ENCODE measurements around the gene COG8. TPM values are rescaled to one million over a fixed set of nuclear protein-coding genes. Genes with fewer than 3 reads are reported as not detected.

The COG8 gene
- total RNA-seq = 10 to 100 TPM; 21.5 to 29.4 TPM
- polyA plus RNA-seq = 10 to 100 TPM in 1 of 2 donors, 1 to 10 TPM in 1; 5.3 to 16.5 TPM
- long read RNA-seq, donor 1, full-length matches to known transcripts = 78 of 97 reads
- long read RNA-seq, donor 1, partial matches to known transcripts = 15 of 97 reads
- long read RNA-seq, donor 1, other reads (novel, unspliced or antisense) = 4 of 97 reads
- long read RNA-seq, donor 2, full-length matches to known transcripts = 15 of 23 reads
- long read RNA-seq, donor 2, partial matches to known transcripts = 1 of 23 reads
- long read RNA-seq, donor 2, other reads (novel, unspliced or antisense) = 7 of 23 reads

- intact Hi-C loops (cut with DNase I) = no loop called here
- H3K4me3 ChIP-seq (ENCODE audit: low read length in 2 of 2) = peak within 1 kb of the TSS; percentile 51 to 69
- no peaks in the 10 kb centered on the region for H3K27me3 ChIP-seq (ENCODE audit: control insufficient read depth in 1 of 2, insufficient read depth in 2 of 2, low read length in 1 of 2)
- DNase-seq = peak; percentile 96 to 97
- H3K27ac ChIP-seq (ENCODE audit: low read depth in 1 of 2, low read length in 2 of 2) = peak within 1 kb of the TSS; percentile 20 to 72
- no peaks in the 10 kb centered on the region for H3K9me3 ChIP-seq (ENCODE audit: control insufficient read depth, low read length)
- 0% methylated on average over 77 of the region's 77 CpGs for WGBS, 2 donors
- H3K36me3 ChIP-seq (ENCODE audit: control insufficient read depth in 1 of 2, insufficient read depth in 2 of 2, low read length in 1 of 2) = peaks cover 4 to 5% of the 10 kb centered on the region in 2 donors
- peak; percentile 99 for ATAC-seq (ENCODE audit: low FRiP score)
- no peaks in the 10 kb centered on the region for H3K4me1 ChIP-seq (ENCODE audit: control insufficient read depth in 1 of 2, insufficient read depth in 2 of 2, low read length in 2 of 2)
Measured at GRCh38 chr16:69339289-69340094, at the start of gene COG8, which contains the start of gene NIP7. TSS of gene COG8 (minus strand) at chr16:69339564. CDS start at chr16:69339552, 12 bp downstream. TSS of gene NIP7 (plus strand) at chr16:69339772. CDS start at chr16:69339830, 58 bp downstream.

DNA sequence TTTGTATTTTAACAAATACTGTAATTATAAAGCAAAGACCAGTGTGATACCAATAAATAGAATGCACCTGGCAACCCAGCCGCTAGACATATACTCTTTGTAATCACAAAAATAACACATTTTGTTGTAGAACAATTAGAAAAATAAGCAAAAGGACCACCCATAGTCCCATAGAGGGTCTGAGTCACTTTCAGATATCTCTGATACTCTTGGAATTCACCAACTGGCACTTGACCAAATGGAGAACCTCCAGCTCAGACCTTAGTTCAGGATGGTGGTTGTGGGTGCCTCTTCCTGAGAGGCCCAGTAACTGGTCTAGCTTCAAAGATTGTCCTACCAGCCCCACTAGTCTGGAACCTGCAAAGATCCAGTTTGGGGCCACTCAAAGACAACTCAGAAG lies 47.2 kb upstream of the COG8 start:
- intact Hi-C loops (cut with DNase I) = no loop called here
- H3K27me3 ChIP-seq (ENCODE audit: control insufficient read depth in 1 of 2, insufficient read depth in 2 of 2, low read length in 1 of 2) = no peaks in the 10 kb centered on the region
- H3K27ac ChIP-seq (ENCODE audit: low read depth in 1 of 2, low read length in 2 of 2) = no peak overlapping the region
- DNase-seq (no peak), ATAC-seq (ENCODE audit: low FRiP score) (no peak)
- H3K36me3 ChIP-seq (ENCODE audit: control insufficient read depth in 1 of 2, insufficient read depth in 2 of 2, low read length in 1 of 2) = peaks cover 3 to 4% of the 10 kb centered on the region in 2 donors
- H3K4me3 ChIP-seq (ENCODE audit: low read length in 2 of 2) = no peak overlapping the region
- H3K4me1 ChIP-seq (ENCODE audit: control insufficient read depth in 1 of 2, insufficient read depth in 2 of 2, low read length in 2 of 2) = peaks cover 0 to 5% of the 10 kb centered on the region in 2 donors
- no peaks in the 10 kb centered on the region for H3K9me3 ChIP-seq (ENCODE audit: control insufficient read depth, low read length)
- 9 to 31% methylated on average over 1 of the region's 1 CpG for WGBS, 2 donors

GRCh38 chr16:69384974-69385373 lies 45.6 kb upstream of the COG8 start:
- peaks cover 0 to 5% of the 10 kb centered on the region in 2 donors for H3K4me1 ChIP-seq (ENCODE audit: control insufficient read depth in 1 of 2, insufficient read depth in 2 of 2, low read length in 2 of 2)
- peak overlapping the region; percentile 10 to 78 for H3K27ac ChIP-seq (ENCODE audit: low read depth in 1 of 2, low read length in 2 of 2)
- no peak for ATAC-seq (ENCODE audit: low FRiP score)
- intact Hi-C loops (cut with DNase I) = no loop called here
- no peak for DNase-seq
- WGBS, 2 donors = 1% methylated on average over 6 of the region's 6 CpGs
- peaks cover 3 to 4% of the 10 kb centered on the region in 2 donors for H3K36me3 ChIP-seq (ENCODE audit: control insufficient read depth in 1 of 2, insufficient read depth in 2 of 2, low read length in 1 of 2)
- H3K27me3 ChIP-seq (ENCODE audit: control insufficient read depth in 1 of 2, insufficient read depth in 2 of 2, low read length in 1 of 2) = no peaks in the 10 kb centered on the region
- H3K9me3 ChIP-seq (ENCODE audit: control insufficient read depth, low read length) = no peaks in the 10 kb centered on the region
- H3K4me3 ChIP-seq (ENCODE audit: low read length in 2 of 2) = peak overlapping the region; percentile 47 to 83

GRCh38 chr16:69382421-69382820 lies 43.1 kb upstream of the COG8 start:
- intact Hi-C loops (cut with DNase I) = no loop called here
- Histone ChIP-seq H3K27me3 (ENCODE audit: control insufficient read depth in 1 of 2, insufficient read depth in 2 of 2, low read length in 1 of 2) (no peaks in the 10 kb centered on the region), H3K4me3 (ENCODE audit: low read length in 2 of 2) (no peak overlapping the region), H3K9me3 (ENCODE audit: control insufficient read depth, low read length) (no peaks in the 10 kb centered on the region), H3K36me3 (ENCODE audit: control insufficient read depth in 1 of 2, insufficient read depth in 2 of 2, low read length in 1 of 2) (peaks cover 3 to 4% of the 10 kb centered on the region in 2 donors), H3K27ac (ENCODE audit: low read depth in 1 of 2, low read length in 2 of 2) (no peak overlapping the region), H3K4me1 (ENCODE audit: control insufficient read depth in 1 of 2, insufficient read depth in 2 of 2, low read length in 2 of 2) (peaks cover 0 to 5% of the 10 kb centered on the region in 2 donors)
- 98 to 99% methylated on average over 2 of the region's 2 CpGs for WGBS, 2 donors
- no peak for DNase-seq
- ATAC-seq (ENCODE audit: low FRiP score) = no peak

- no peak overlapping the region for H3K4me3 ChIP-seq (ENCODE audit: low read length in 2 of 2)
- H3K4me1 ChIP-seq (ENCODE audit: control insufficient read depth in 1 of 2, insufficient read depth in 2 of 2, low read length in 2 of 2) = peaks cover 0 to 5% of the 10 kb centered on the region in 2 donors
- WGBS, 2 donors = 27 to 32% methylated on average over 2 of the region's 2 CpGs
- ATAC-seq (ENCODE audit: low FRiP score) (no peak), DNase-seq (no peak)
- H3K9me3 ChIP-seq (ENCODE audit: control insufficient read depth, low read length) = no peaks in the 10 kb centered on the region
- no peaks in the 10 kb centered on the region for H3K27me3 ChIP-seq (ENCODE audit: control insufficient read depth in 1 of 2, insufficient read depth in 2 of 2, low read length in 1 of 2)
- H3K36me3 ChIP-seq (ENCODE audit: control insufficient read depth in 1 of 2, insufficient read depth in 2 of 2, low read length in 1 of 2) = peaks cover 3 to 4% of the 10 kb centered on the region in 2 donors
- intact Hi-C loops (cut with DNase I) = no loop called here
- no peak overlapping the region for H3K27ac ChIP-seq (ENCODE audit: low read depth in 1 of 2, low read length in 2 of 2)
Measured at GRCh38 chr16:69381231-69381630, 41.9 kb upstream of the COG8 start.

- WGBS, 2 donors = 30 to 48% methylated on average over 1 of the region's 1 CpG
- intact Hi-C loops (cut with DNase I) = no loop called here
- DNase-seq (no peak), ATAC-seq (ENCODE audit: low FRiP score) (no peak)
- no peaks in the 10 kb centered on the region for H3K9me3 ChIP-seq (ENCODE audit: control insufficient read depth, low read length)
- peaks cover 3 to 6% of the 10 kb centered on the region in 2 donors for H3K36me3 ChIP-seq (ENCODE audit: control insufficient read depth in 1 of 2, insufficient read depth in 2 of 2, low read length in 1 of 2)
- H3K4me3 ChIP-seq (ENCODE audit: low read length in 2 of 2) = no peak overlapping the region
- no peaks in the 10 kb centered on the region for H3K27me3 ChIP-seq (ENCODE audit: control insufficient read depth in 1 of 2, insufficient read depth in 2 of 2, low read length in 1 of 2)
- H3K27ac ChIP-seq (ENCODE audit: low read depth in 1 of 2, low read length in 2 of 2) = no peak overlapping the region
- H3K4me1 ChIP-seq (ENCODE audit: control insufficient read depth in 1 of 2, insufficient read depth in 2 of 2, low read length in 2 of 2) = peaks cover 0 to 2% of the 10 kb centered on the region in 2 donors
Measured at GRCh38 chr16:69378760-69379159, 39.4 kb upstream of the COG8 start.

DNA sequence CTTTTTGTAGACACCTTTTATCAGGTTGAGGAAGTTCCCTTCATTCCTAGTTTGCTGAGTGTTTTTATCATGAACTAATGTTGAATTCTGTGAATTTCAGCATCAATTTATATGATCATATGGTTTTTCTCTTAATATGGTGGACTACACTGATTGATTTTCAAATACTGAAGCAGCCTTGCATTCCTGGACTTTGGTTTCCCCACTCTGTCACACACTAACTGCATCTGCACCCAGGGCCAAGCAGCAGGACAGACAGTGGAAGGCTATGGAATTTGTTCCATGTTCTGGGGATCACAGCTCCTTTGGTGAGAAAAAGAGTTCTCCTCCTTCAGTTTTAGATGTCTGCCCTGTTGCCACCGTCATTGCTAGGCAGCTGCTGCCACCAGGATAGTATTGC lies 38.7 kb upstream of the COG8 start:
- peaks cover 3 to 6% of the 10 kb centered on the region in 2 donors for H3K36me3 ChIP-seq (ENCODE audit: control insufficient read depth in 1 of 2, insufficient read depth in 2 of 2, low read length in 1 of 2)

DNA sequence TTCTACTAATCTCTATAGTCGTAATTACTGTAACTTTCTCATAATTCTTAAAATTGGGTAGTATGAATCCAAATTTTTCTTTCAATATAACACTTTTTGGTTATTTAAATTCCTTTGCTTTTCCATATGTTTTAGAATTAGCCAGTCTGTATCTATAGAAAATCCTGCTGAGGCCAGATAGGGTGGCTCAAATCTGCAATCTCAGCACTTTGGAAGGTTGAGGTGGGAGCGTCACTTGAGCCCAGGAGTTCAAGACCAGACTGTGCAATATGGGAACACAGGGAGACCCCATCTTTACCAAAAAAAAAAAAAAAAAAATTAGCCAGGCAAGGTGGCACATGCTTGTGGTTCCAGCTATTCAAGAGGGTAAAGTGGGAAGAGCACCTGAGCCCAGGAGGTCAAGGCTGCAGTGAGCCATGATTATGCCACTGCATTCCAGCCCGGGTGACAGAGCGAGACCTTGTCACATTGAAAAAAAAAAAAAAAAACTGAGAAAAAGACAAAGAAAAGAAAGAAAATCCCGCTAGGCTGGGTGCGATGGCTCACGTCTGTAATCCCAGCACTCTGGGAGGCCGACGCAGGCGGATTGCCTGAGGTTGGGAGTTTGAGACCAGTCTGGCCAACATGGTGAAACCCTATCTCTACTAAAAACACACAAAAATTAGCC lies 37.2 kb upstream of the COG8 start:
- Histone ChIP-seq H3K27ac (ENCODE audit: low read depth in 1 of 2, low read length in 2 of 2) (no peak overlapping the region), H3K27me3 (ENCODE audit: control insufficient read depth in 1 of 2, insufficient read depth in 2 of 2, low read length in 1 of 2) (no peaks in the 10 kb centered on the region), H3K4me3 (ENCODE audit: low read length in 2 of 2) (no peak overlapping the region), H3K36me3 (ENCODE audit: control insufficient read depth in 1 of 2, insufficient read depth in 2 of 2, low read length in 1 of 2) (peaks cover 0 to 5% of the 10 kb centered on the region in 2 donors), H3K9me3 (ENCODE audit: control insufficient read depth, low read length) (no peaks in the 10 kb centered on the region), H3K4me1 (ENCODE audit: control insufficient read depth in 1 of 2, insufficient read depth in 2 of 2, low read length in 2 of 2) (no peaks in the 10 kb centered on the region)
- no peak for DNase-seq
- intact Hi-C loops (cut with DNase I) = no loop called here
- 94 to 95% methylated on average over 10 of the region's 10 CpGs for WGBS, 2 donors
- no peak for ATAC-seq (ENCODE audit: low FRiP score)

More for the DNA sequence above, 38.7 kb upstream of the COG8 start:
- Histone ChIP-seq H3K27me3 (ENCODE audit: control insufficient read depth in 1 of 2, insufficient read depth in 2 of 2, low read length in 1 of 2) (no peaks in the 10 kb centered on the region), H3K4me3 (ENCODE audit: low read length in 2 of 2) (no peak overlapping the region), H3K9me3 (ENCODE audit: control insufficient read depth, low read length) (no peaks in the 10 kb centered on the region), H3K4me1 (ENCODE audit: control insufficient read depth in 1 of 2, insufficient read depth in 2 of 2, low read length in 2 of 2) (no peaks in the 10 kb centered on the region), H3K27ac (ENCODE audit: low read depth in 1 of 2, low read length in 2 of 2) (no peak overlapping the region)
- intact Hi-C loops (cut with DNase I) = no loop called here
- WGBS, 2 donors = 91 to 94% methylated on average over 1 of the region's 1 CpG
- ATAC-seq (ENCODE audit: low FRiP score) = no peak
- no peak for DNase-seq

Measured in aorta (tissue), 5 donors.